IMR-90 (cell line): ENCODE results near the gene PRKCA. TPM values are rescaled to one million over a fixed set of nuclear protein-coding genes. Genes with fewer than 3 reads are reported as not detected.

ENCODE experiments used
- ATAC-seq: fragments of 200-7000 bp; cut with Tn5 transposase; 2 replicates; pipeline ENCODE4 v1.9.1; 2020; ENCODE audit warnings: low read depth, mild to moderate bottlenecking, moderate library complexity
- BruUV-seq: library from RNA; stranded (reverse); fragments of 400-500 nt; replicated peaks from 2 replicates; lab custom pipeline; 2021; lab: Mats Ljungman, UMichigan
- CTCF ChIA-PET: fragments of 300-600 bp; formaldehyde crosslinking; extraction: SDS; loops from one replicate; lab custom pipeline; 2021; ENCODE audit warnings: antibody characterized with exemption; lab: Yijun Ruan, JAX
- POLR2A ChIA-PET: fragments of 300-600 bp; sonication (Branson Sonifier 250); formaldehyde crosslinking; loops from one replicate; lab custom pipeline; 2022; ENCODE audit warnings: antibody characterized with exemption; ENCODE audit not compliant: unreplicated experiment; lab: Charles Lee
- DNase-seq: peaks from one replicate; pipeline ENCODE4 v3.0.0; 2013
- H2AFZ ChIP-seq: replicated peaks from 2 replicates; pipeline ENCODE3; 2013; ENCODE audit warnings: low read length, mild to moderate bottlenecking; ENCODE audit not compliant: poor library complexity
- H2AK5ac ChIP-seq: 2 replicates; pipeline ENCODE4 v1.6.1; 2013; ENCODE audit warnings: low read depth, low read length, inconsistent platforms
- H2AK9ac ChIP-seq: replicated peaks from 2 replicates; pipeline ENCODE3; 2013; ENCODE audit warnings: mild to moderate bottlenecking, low read depth, low read length, moderate library complexity; ENCODE audit not compliant: poor library complexity
- H2BK120ac ChIP-seq: 2 replicates; pipeline ENCODE4 v1.6.1; 2013; ENCODE audit warnings: low read depth, low read length, inconsistent platforms
- H2BK15ac ChIP-seq: 3 replicates; pipeline ENCODE4 v1.6.1; 2013; ENCODE audit warnings: low read depth, low read length, inconsistent platforms
- H2BK20ac ChIP-seq: 2 replicates; pipeline ENCODE4 v1.6.1; 2013; ENCODE audit warnings: low read depth, mild to moderate bottlenecking, inconsistent platforms, low read length, moderate library complexity
- H2BK5ac ChIP-seq: 2 replicates; pipeline ENCODE4 v1.6.1; 2013; ENCODE audit warnings: mild to moderate bottlenecking, low read depth, low read length, inconsistent platforms; ENCODE audit not compliant: poor library complexity, severe bottlenecking
- H3K14ac ChIP-seq: replicated peaks from 2 replicates; pipeline ENCODE4 v1.6.1; 2013; ENCODE audit warnings: low read depth, low read length, inconsistent platforms
- H3K18ac ChIP-seq: 2 replicates; pipeline ENCODE4 v1.6.1; 2013; ENCODE audit warnings: low read depth, low read length, control low read depth
- H3K23ac ChIP-seq: 2 replicates; pipeline ENCODE4 v1.6.1; 2013; ENCODE audit warnings: low read depth, low read length, inconsistent platforms
- H3K27ac ChIP-seq: 2 replicates; pipeline ENCODE4 v1.5.1; 2013; ENCODE audit warnings: mild to moderate bottlenecking, control low read depth, low read length; ENCODE audit not compliant: insufficient read depth
- H3K27me3 ChIP-seq: 2 replicates; pipeline ENCODE4 v1.6.1; 2013; ENCODE audit warnings: low read length; ENCODE audit not compliant: control insufficient read depth, insufficient read depth
- H3K36me3 ChIP-seq: 2 replicates; pipeline ENCODE4 v1.6.1; 2013; ENCODE audit warnings: low read length, mixed read lengths; ENCODE audit not compliant: control insufficient read depth, insufficient read depth
- H3K4ac ChIP-seq: 2 replicates; pipeline ENCODE4 v1.6.1; 2013; ENCODE audit warnings: low read depth, low read length, inconsistent platforms
- H3K4me1 ChIP-seq: 2 replicates; pipeline ENCODE4 v1.6.1; 2013; ENCODE audit warnings: low read length, mixed read lengths; ENCODE audit not compliant: control insufficient read depth, insufficient read depth
- H3K4me2 ChIP-seq: 2 replicates; pipeline ENCODE4 v1.6.1; 2013; ENCODE audit warnings: low read depth, mild to moderate bottlenecking, control low read depth, low read length, moderate library complexity
- H3K4me3 ChIP-seq: 2 replicates; pipeline ENCODE4 v1.5.1; 2013; ENCODE audit warnings: low read depth, mild to moderate bottlenecking, control low read depth, low read length, moderate library complexity; ENCODE audit not compliant: insufficient read depth
- H3K56ac ChIP-seq: 2 replicates; pipeline ENCODE4 v1.6.1; 2013; ENCODE audit warnings: low read length, inconsistent platforms; ENCODE audit not compliant: insufficient read depth; ENCODE audit errors: extremely low read depth
- H3K79me1 ChIP-seq, 2 experiments: 2 replicates each; pipeline ENCODE4 v1.6.1; 2013; ENCODE audit warnings: low read length in 2 of 2, inconsistent platforms in 1 of 2, low read depth in 1 of 2
- H3K9ac ChIP-seq: 2 replicates; pipeline ENCODE4 v1.6.1; 2013; ENCODE audit warnings: low read depth, low read length, control low read depth
- H3K9me1 ChIP-seq: 2 replicates; pipeline ENCODE4 v1.6.1; 2013; ENCODE audit warnings: low read length, inconsistent platforms; ENCODE audit not compliant: insufficient read depth
- H3K9me3 ChIP-seq: 2 replicates; pipeline ENCODE4 v1.6.1; 2013; ENCODE audit warnings: low read length; ENCODE audit not compliant: control insufficient read depth, insufficient read depth
- H4K20me1 ChIP-seq: 2 replicates; pipeline ENCODE4 v1.6.1; 2013; ENCODE audit warnings: low read length, inconsistent platforms; ENCODE audit not compliant: insufficient read depth
- H4K5ac ChIP-seq: 2 replicates; pipeline ENCODE4 v1.6.1; 2013; ENCODE audit warnings: mild to moderate bottlenecking, low read depth, low read length, control low read depth
- H4K8ac ChIP-seq, 2 experiments: 2 replicates each; pipeline ENCODE4 v1.6.1; 2013; ENCODE audit warnings: low read depth in 2 of 2, low read length in 2 of 2, control low read depth in 1 of 2, inconsistent platforms in 1 of 2
- H4K91ac ChIP-seq: 2 replicates; pipeline ENCODE4 v1.6.1; 2013; ENCODE audit warnings: low read depth, low read length, inconsistent platforms; ENCODE audit not compliant: insufficient read depth
- BHLHE40 ChIP-seq: fragments of 150-350 bp; IDR thresholded peaks from 2 replicates; pipeline ENCODE4 v1.6.1; 2016; ENCODE audit warnings: mild to moderate bottlenecking, low read depth, low read length
- CHD1 ChIP-seq: IDR thresholded peaks from 2 replicates; pipeline ENCODE4 v1.6.1; 2012; ENCODE audit warnings: low read depth, low read length, improper control_type of control experiment
- CTCF ChIP-seq: conservative IDR thresholded peaks from 2 replicates; pipeline ENCODE4 v1.5.1; 2012; ENCODE audit warnings: mild to moderate bottlenecking, low read depth, low read length, improper control_type of control experiment
- FOS ChIP-seq: fragments of 150-350 bp; IDR thresholded peaks from 2 replicates; pipeline ENCODE4 v1.6.1; 2016; ENCODE audit warnings: low read depth, low read length
- MAZ ChIP-seq: IDR thresholded peaks from 2 replicates; pipeline ENCODE4 v1.6.1; 2012; ENCODE audit warnings: low read depth, mild to moderate bottlenecking, low read length, improper control_type of control experiment, moderate library complexity, borderline replicate concordance
- MXI1 ChIP-seq: IDR thresholded peaks from 2 replicates; pipeline ENCODE4 v1.6.1; 2012; ENCODE audit warnings: low read depth, mild to moderate bottlenecking, low read length, moderate library complexity, borderline replicate concordance
- NFE2L2 ChIP-seq: fragments of 150-350 bp; IDR thresholded peaks from 2 replicates; pipeline ENCODE4 v1.6.1; 2016; ENCODE audit warnings: low read depth, mild to moderate bottlenecking, low read length
- RAD21 ChIP-seq: IDR thresholded peaks from 2 replicates; pipeline ENCODE4 v1.6.1; 2012; ENCODE audit warnings: low read length, improper control_type of control experiment
- RCOR1 ChIP-seq: IDR thresholded peaks from 2 replicates; pipeline ENCODE4 v1.6.1; 2012; ENCODE audit warnings: mild to moderate bottlenecking, low read length, improper control_type of control experiment; ENCODE audit not compliant: insufficient replicate concordance
- RFX5 ChIP-seq: IDR thresholded peaks from 2 replicates; pipeline ENCODE4 v1.8.0; 2012; ENCODE audit warnings: low read depth, mild to moderate bottlenecking, low read length, moderate library complexity
- SMC3 ChIP-seq: fragments of 150-350 bp; IDR thresholded peaks from 2 replicates; pipeline ENCODE4 v1.6.1; 2016; ENCODE audit warnings: low read depth, mild to moderate bottlenecking, antibody characterized with exemption, low read length, moderate library complexity
- USF2 ChIP-seq: fragments of 150-350 bp; IDR thresholded peaks from 2 replicates; pipeline ENCODE4 v1.6.1; 2017; ENCODE audit warnings: mild to moderate bottlenecking, antibody characterized with exemption, low read length, low read depth
- WGBS, 2 experiments: methylation state at CpG; one replicate each; pipeline versions ENCODE4 v1.1.5 to v1.1.7; 2013; ENCODE audit warnings: missing lambda C conversion rate in 2 of 2; ENCODE audit not compliant: insufficient read length in 1 of 2; ENCODE audit errors: extremely low coverage in 2 of 2; 5-methylcytosine and 5-hydroxymethylcytosine counted together
- dilution Hi-C: fragments of 300-500 bp; cut with HindIII; formaldehyde crosslinking; loops from one replicate; pipeline ENCODE4 v1.14.3; 2018; ENCODE audit warnings: low sequenced_read_pairs; ENCODE audit not compliant: unreplicated experiment
- in situ Hi-C: fragments of 300-500 bp; cut with MboI; formaldehyde crosslinking; loops from 3 replicates; pipeline ENCODE4 v1.14.3; 2019; ENCODE audit warnings: low sequenced_read_pairs, inconsistent platforms, mixed read lengths
- intact Hi-C: fragments of 100-400 bp; cut with micrococcal nuclease; formaldehyde crosslinking; loops from 2 replicates; pipeline ENCODE4 v1.10.0; 2022
- polyA plus RNA-seq, 3 experiments: library from polyadenylated mRNA; depleted of rRNA; stranded (reverse); fragments of >200 nt; gene quantifications; 2 replicates each; pipeline ENCODE4 v1.2.3, GENCODE V29; 2012; ENCODE audit warnings: low replicate concordance in 1 of 3
- total RNA-seq: library from RNA; depleted of rRNA; stranded (reverse); fragments of >200 nt; gene quantifications from 2 replicates; pipeline ENCODE4 v1.2.3, GENCODE V29; 2012

PRKCA gene
- total and polyA plus RNA-seq, 2 of the 4 experiments (the other 2 are of a cell fraction): 31.0 to 46.0 TPM

- Histone ChIP-seq H3K23ac (no peak overlapping the region), H3K9me1 (peaks cover 19% of the 10 kb centered on the region), H2AFZ (no peak overlapping the region), H3K56ac (no peak overlapping the region), H3K27ac (no peak overlapping the region), H2BK20ac (no peak overlapping the region), H3K4me1 (peaks cover 2% of the 10 kb centered on the region; the same call in 1 of the 2 replicates), H3K14ac (no peak overlapping the region), H3K18ac (no peak overlapping the region), H2BK15ac (no peak overlapping the region), H4K20me1 (peaks cover 26% of the 10 kb centered on the region; the same call in 1 of the 2 replicates), H3K36me3 (no peaks in the 10 kb centered on the region), H2BK120ac (no peak overlapping the region), H3K4ac (no peak overlapping the region), H4K5ac (no peak overlapping the region), H2BK5ac (no peak overlapping the region), H3K4me3 (no peak overlapping the region), H3K79me1 (peaks cover 38 to 77% of the 10 kb centered on the region in 2 experiments), H2AK9ac (no peak overlapping the region), H4K8ac (no peak overlapping the region), H3K4me2 (no peak overlapping the region), H2AK5ac (no peak overlapping the region), H3K9me3 (no peaks in the 10 kb centered on the region), H4K91ac (no peak overlapping the region), H3K9ac (no peak overlapping the region), H3K27me3 (no peaks in the 10 kb centered on the region)
- ATAC-seq: no peak
- intact Hi-C loops (no loop called here), dilution Hi-C loops (no loop called here), in situ Hi-C loops (no loop called here)
- no TSS peak for BruUV-seq
- no peak for DNase-seq
- TF ChIP-seq RFX5 (no peak), BHLHE40 (no peak), SMC3 (no peak), USF2 (no peak), CHD1 (no peak), RAD21 (no peak), MAZ (no peak), NFE2L2 (no peak), CTCF (no peak), MXI1 (no peak), RCOR1 (no peak), FOS (no peak)
- POLR2A ChIA-PET: interaction anchor here (0.6 kb wide), 1 partner anchor 139 kb away, joined by 5 read pairs; no protein-coding TSS in a partner anchor
- no CpG with 5 or more reads among the region's 4 CpGs for WGBS, 2 experiments
- CTCF ChIA-PET: no interaction called here
Measured at GRCh38 chr17:66414561-66415175, 112.3 kb downstream of the PRKCA start.
